Inflammatory macrophage treated with lipopolysaccharide for 1 hour (primary cell): ENCODE results near the gene KRCC1.

ENCODE experiments used
- DNase-seq, 2 donors: peaks; one replicate each; pipeline ENCODE4 v3.0.0-alpha.2; 2020 to 2022

KRCC1 gene

GRCh38 chr2:88055371-88056128 lies at the start of gene KRCC1:
Gene KRCC1, minus strand, starts transcription at chr2:88055783. Its CDS starts 27,220 bp downstream, at chr2:88028563.
- peak; percentile 95 to 96 for DNase-seq

- no peak for DNase-seq
These were observed 44.9 kb upstream of the KRCC1 start for GRCh38 chr2:88100489-88100858.

GRCh38 chr2:88099798-88100488 lies 44.4 kb upstream of the KRCC1 start:
- DNase-seq: peak; percentile 31 to 42

- no peak for DNase-seq
These were observed 42.9 kb upstream of the KRCC1 start for GRCh38 chr2:88098558-88098900.

GRCh38 chr2:88097891-88098557 lies 42.4 kb upstream of the KRCC1 start:
- no peak for DNase-seq

- no peak for DNase-seq
These were observed 41.6 kb upstream of the KRCC1 start for GRCh38 chr2:88097192-88097591.

GRCh38 chr2:88096708-88097107 lies 41.1 kb upstream of the KRCC1 start:
- no peak for DNase-seq

GRCh38 chr2:88095022-88095421 lies 39.4 kb upstream of the KRCC1 start:
- no peak for DNase-seq

- DNase-seq: no peak
These were observed 37.2 kb upstream of the KRCC1 start for GRCh38 chr2:88092773-88093172.

- DNase-seq: peak in 1 of 2 donors; percentile 17
These were observed 36.4 kb upstream of the KRCC1 start for GRCh38 chr2:88091943-88092342.

GRCh38 chr2:88090446-88091283 lies 35.1 kb upstream of the KRCC1 start:
- peak; percentile 23 to 28 for DNase-seq

- no peak for DNase-seq
These were observed 33.4 kb upstream of the KRCC1 start for GRCh38 chr2:88088999-88089398.

- no peak for DNase-seq
These were observed 32.2 kb upstream of the KRCC1 start for GRCh38 chr2:88087763-88088162.

GRCh38 chr2:88087073-88087472 lies 31.5 kb upstream of the KRCC1 start:
- no peak for DNase-seq

- DNase-seq: no peak
These were observed 30.8 kb upstream of the KRCC1 start for GRCh38 chr2:88086401-88086800.

- no peak for DNase-seq
These were observed 30.0 kb upstream of the KRCC1 start for GRCh38 chr2:88085602-88086001.

GRCh38 chr2:88085099-88085498 lies 29.5 kb upstream of the KRCC1 start:
- DNase-seq: no peak

- no peak for DNase-seq
These were observed 27.2 kb upstream of the KRCC1 start for GRCh38 chr2:88082781-88083180.

- no peak for DNase-seq
These were observed 26.5 kb upstream of the KRCC1 start for GRCh38 chr2:88081924-88082608.

GRCh38 chr2:88080545-88080944 lies 25.0 kb upstream of the KRCC1 start:
- no peak for DNase-seq

GRCh38 chr2:88078643-88079172 lies 23.1 kb upstream of the KRCC1 start:
- DNase-seq: no peak

- no peak for DNase-seq
These were observed 21.5 kb upstream of the KRCC1 start for GRCh38 chr2:88077080-88077479.
